Activated CD8-positive, alpha-beta T cell treated with anti-CD3 and anti-CD28 coated beads for 36 hours (primary cell): ENCODE data around the gene NSD1. TPM values are rescaled to one million over a fixed set of nuclear protein-coding genes. Genes with fewer than 3 reads are reported as not detected.
"Not testable (repeated sequence)": the region's sequence is repeated elsewhere in the genome, so short reads cannot be mapped to it uniquely, and the experiment has no call there.

Experiments used
- ATAC-seq: fragments of 200-7000 bp; cut with Tn5 transposase; one replicate; pipeline ENCODE4 v1.10.0; 2021; ENCODE audit warnings: mild to moderate bottlenecking, moderate library complexity
- CTCF ChIA-PET: fragments of 350-600 bp; sonication (Branson Sonifier 250); formaldehyde crosslinking; loops from one replicate; lab custom pipeline; 2021; ENCODE audit warnings: antibody characterized with exemption; lab: Charles Lee
- POLR2A ChIA-PET: fragments of 350-600 bp; sonication (Branson Sonifier 250); formaldehyde crosslinking; loops from one replicate; lab custom pipeline; 2021; ENCODE audit warnings: antibody characterized with exemption; lab: Charles Lee
- DNase-seq: peaks from one replicate; pipeline ENCODE4 v3.0.0-alpha.2; 2020
- H3K27ac Mint-ChIP-seq: one replicate; pipeline ENCODE4 v1.8.0; 2021; ENCODE audit warnings: mild to moderate bottlenecking, mixed read lengths
- H3K27me3 Mint-ChIP-seq: one replicate; pipeline ENCODE4 v1.8.0; 2021; ENCODE audit warnings: mixed read lengths
- H3K36me3 Mint-ChIP-seq: one replicate; pipeline ENCODE4 v1.8.0; 2021; ENCODE audit warnings: low read depth, mixed read lengths
- H3K4me1 Mint-ChIP-seq: one replicate; pipeline ENCODE4 v1.8.0; 2021; ENCODE audit warnings: low read depth, mixed read lengths
- H3K4me3 Mint-ChIP-seq: one replicate; pipeline ENCODE4 v1.8.0; 2021; ENCODE audit warnings: mild to moderate bottlenecking, moderate library complexity, mixed read lengths
- H3K9me3 Mint-ChIP-seq: one replicate; pipeline ENCODE4 v1.8.0; 2021; ENCODE audit warnings: mixed read lengths
- intact Hi-C: fragments of 100-400 bp; cut with micrococcal nuclease; formaldehyde crosslinking; loops from one replicate; pipeline ENCODE4 v1.10.0; 2022
- total RNA-seq, 2 experiments: library from RNA; stranded (reverse); gene quantifications; one replicate each; pipeline ENCODE4 v1.2.3, GENCODE V29; 2021
- TF ChIP-seq, protein P1 (sequence below): fragments of 200-600 bp; IDR thresholded peaks from one replicate; pipeline ENCODE4 v1.8.0; 2022; ENCODE audit warnings: antibody characterized with exemption, mild to moderate bottlenecking

Gene NSD1
- total RNA-seq, 2 experiments from 2014 or later: 60.1 to 64.8 TPM

DNA sequence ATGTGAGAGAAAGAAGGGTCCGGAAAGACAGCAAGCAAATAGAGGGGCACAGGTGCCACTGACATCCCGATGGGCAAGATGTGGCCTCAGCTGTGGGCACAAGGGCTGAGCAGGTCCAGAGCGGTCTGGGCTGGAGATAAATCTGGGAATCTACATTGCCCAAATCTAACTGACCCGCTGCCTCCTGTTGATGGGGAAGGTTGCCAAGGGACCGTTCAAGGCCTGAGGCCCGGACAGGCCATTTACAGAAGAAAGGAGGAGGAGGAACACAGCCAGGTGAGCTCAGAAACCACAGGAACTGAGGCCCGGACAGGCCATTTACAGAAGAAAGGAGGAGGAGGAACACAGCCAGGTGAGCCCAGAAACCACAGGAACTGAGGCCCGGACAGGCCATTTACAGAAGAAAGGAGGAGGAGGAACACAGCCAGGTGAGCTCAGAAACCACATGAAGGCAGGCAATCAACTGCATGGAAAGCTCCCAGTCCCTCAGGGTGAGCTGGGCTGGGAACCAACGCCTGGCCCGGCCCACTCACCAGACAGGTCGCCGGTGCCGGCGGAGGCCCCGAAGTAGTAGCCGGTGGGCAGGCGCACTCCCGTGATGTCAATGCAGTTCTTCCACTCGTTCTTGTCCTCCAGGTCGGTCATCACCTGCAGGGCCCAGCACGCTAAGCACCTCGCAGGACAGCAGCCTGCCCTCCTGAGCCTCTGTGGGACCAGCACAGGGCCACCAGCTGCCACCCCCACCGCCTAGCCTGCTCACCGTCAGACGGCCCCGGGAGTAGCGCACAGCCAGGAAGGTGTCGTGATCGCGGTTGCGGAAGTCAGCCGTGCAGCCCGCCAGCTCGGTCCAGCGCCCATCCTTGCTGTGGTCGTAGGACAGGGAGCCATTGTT lies 203.3 kb downstream of the NSD1 start:
- TF ChIP-seq, protein P1, sequence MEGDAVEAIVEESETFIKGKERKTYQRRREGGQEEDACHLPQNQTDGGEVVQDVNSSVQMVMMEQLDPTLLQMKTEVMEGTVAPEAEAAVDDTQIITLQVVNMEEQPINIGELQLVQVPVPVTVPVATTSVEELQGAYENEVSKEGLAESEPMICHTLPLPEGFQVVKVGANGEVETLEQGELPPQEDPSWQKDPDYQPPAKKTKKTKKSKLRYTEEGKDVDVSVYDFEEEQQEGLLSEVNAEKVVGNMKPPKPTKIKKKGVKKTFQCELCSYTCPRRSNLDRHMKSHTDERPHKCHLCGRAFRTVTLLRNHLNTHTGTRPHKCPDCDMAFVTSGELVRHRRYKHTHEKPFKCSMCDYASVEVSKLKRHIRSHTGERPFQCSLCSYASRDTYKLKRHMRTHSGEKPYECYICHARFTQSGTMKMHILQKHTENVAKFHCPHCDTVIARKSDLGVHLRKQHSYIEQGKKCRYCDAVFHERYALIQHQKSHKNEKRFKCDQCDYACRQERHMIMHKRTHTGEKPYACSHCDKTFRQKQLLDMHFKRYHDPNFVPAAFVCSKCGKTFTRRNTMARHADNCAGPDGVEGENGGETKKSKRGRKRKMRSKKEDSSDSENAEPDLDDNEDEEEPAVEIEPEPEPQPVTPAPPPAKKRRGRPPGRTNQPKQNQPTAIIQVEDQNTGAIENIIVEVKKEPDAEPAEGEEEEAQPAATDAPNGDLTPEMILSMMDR: no peak
- intact Hi-C loops: no loop called here
- peaks cover 36% of the 10 kb centered on the region for H3K36me3 Mint-ChIP-seq
- H3K4me3 Mint-ChIP-seq: no peak overlapping the region
- ATAC-seq (no peak), DNase-seq (no peak)
- H3K27ac Mint-ChIP-seq: no peak overlapping the region
- ChIA-PET POLR2A (interaction anchor here (0.5 to 1.5 kb wide), 4 partner anchors 15 to 82 kb away, joined by 3 to 4 read pairs (median 3); partner anchors contain the start of gene MXD3), CTCF (interaction anchor here (0.9 to 7.1 kb wide), 9 partner anchors 10 to 109 kb away, joined by 3 to 41 read pairs (median 4); partner anchors contain the start of genes MXD3 and RGS14)
- H3K27me3 Mint-ChIP-seq: no peaks in the 10 kb centered on the region
- H3K9me3 Mint-ChIP-seq: no peaks in the 10 kb centered on the region
- peaks cover 18% of the 10 kb centered on the region for H3K4me1 Mint-ChIP-seq

DNA sequence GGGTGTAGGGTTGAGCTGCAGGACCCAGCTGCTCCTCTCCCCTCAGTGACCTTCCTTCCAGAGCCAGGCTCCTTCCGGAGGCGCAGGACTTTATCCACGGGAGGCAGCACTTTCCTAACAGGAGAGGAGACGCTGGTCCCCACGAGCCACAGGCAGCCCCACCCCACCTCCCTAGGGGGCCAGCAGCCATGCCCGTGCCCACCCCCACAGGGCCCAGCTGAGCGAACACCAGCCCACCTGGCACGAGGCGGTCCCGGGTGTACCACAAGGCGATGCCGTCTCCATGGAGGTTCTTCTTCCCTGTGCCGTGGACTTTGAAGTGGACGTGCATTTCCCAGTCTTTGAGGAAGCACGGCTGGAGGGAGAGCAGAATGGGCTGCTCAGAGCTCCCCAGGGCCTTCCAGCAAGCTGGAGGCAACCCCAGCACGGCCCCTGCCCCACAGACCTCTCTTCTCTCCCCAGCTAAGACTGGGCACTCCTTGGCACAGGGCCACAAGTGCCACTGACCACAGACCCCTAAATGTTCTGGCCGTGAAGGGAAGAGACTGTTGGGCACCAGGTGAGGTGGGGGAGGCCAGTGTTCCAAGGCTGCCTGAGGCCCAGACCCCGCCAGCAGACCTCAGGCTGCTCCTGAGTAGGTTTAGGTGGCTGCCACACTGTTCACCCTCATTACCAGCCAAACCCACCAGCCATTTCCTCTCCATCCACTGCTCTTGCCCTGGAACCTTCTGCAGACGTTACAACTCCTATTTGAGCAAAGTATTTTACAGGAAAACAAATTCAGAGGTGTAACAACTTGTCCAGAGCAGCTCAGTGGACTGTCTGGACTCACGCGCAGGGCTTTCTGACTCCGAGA lies 204.9 kb downstream of the NSD1 start:
- no peaks in the 10 kb centered on the region for H3K27me3 Mint-ChIP-seq
- no peaks in the 10 kb centered on the region for H3K9me3 Mint-ChIP-seq
- peaks cover 21% of the 10 kb centered on the region for H3K4me1 Mint-ChIP-seq
- intact Hi-C loops: no loop called here
- TF ChIP-seq, protein P1: no peak
- POLR2A ChIA-PET: interaction anchor here (1.8 kb wide), 1 partner anchor 12 kb away, joined by 8 read pairs; the partner anchor contains the start of gene LMAN2
- H3K36me3 Mint-ChIP-seq: peaks cover 35% of the 10 kb centered on the region
- no peak for DNase-seq
- no peak overlapping the region for H3K27ac Mint-ChIP-seq
- CTCF ChIA-PET: interaction anchor here (1.3 kb wide), 2 partner anchors 16 to 52 kb away, joined by 4 to 5 read pairs; no protein-coding TSS in a partner anchor
- ATAC-seq: no peak
- H3K4me3 Mint-ChIP-seq: no peak overlapping the region

DNA sequence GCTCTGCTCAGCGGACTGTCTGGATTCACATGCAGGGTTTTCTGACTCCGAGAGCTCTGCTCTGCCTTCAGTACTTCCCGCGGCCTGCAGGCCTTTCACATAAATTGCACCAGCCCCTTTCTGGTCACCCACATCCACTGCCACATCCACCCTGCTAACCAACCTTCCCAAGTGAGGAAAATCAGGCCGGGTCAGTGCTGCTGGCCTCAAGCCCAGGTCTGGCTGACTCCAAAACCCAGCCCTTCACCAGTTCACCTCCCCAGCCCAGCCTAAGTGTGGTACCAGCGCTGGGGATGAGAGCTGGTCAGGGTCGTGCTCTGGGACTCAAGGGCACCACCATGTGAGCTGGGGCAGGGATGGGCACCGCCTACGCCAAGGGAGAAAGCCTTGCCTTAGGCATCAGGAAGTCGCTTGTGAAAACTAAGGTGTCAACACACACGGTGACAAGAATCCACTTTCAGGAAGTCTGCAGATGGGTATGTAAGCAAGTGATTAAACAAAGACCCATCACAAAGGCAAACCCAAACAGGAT lies 205.6 kb downstream of the NSD1 start:
- Mint-ChIP-seq H3K27ac (peak overlapping the region; percentile 60), H3K4me3 (no peak overlapping the region), H3K9me3 (no peaks in the 10 kb centered on the region), H3K27me3 (no peaks in the 10 kb centered on the region), H3K36me3 (peaks cover 32% of the 10 kb centered on the region), H3K4me1 (peaks cover 24% of the 10 kb centered on the region)
- ChIA-PET CTCF (interaction anchor here (1.3 kb wide), 2 partner anchors 15 to 51 kb away, joined by 4 to 5 read pairs; no protein-coding TSS in a partner anchor), POLR2A (interaction anchor here (1.8 kb wide), 1 partner anchor 12 kb away, joined by 8 read pairs; the partner anchor contains the start of gene LMAN2)
- DNase-seq (no peak), ATAC-seq (no peak)
- intact Hi-C loops: no loop called here
- TF ChIP-seq, protein P1: no peak

DNA sequence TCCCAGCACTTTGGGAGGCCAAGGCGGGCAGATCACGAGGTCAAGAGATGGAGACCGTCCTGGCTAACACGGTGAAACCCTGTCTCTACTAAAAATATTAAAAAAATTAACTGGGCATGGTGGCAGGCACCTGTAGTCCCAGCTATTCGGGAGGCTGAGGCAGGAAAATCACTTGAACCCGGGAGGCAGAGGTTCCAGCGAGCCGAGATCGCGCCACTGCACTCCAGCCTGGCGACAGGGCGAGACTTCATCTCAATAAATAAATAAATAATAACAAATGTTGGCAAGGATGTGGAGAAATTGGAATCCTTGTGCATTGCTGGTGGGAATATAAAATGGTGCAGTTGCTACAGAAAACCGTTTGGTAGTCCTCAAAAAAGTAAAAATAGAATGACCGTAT lies 209.4 kb downstream of the NSD1 start:
- Mint-ChIP-seq H3K36me3 (peaks cover 26% of the 10 kb centered on the region), H3K4me1 (peaks cover 41% of the 10 kb centered on the region)
- H3K27me3 Mint-ChIP-seq, DNase-seq, ATAC-seq, POLR2A ChIA-PET, intact Hi-C loops, H3K27ac Mint-ChIP-seq, H3K9me3 Mint-ChIP-seq, H3K4me3 Mint-ChIP-seq: not testable (repeated sequence)
- CTCF ChIA-PET: interaction anchor here (1.3 to 1.4 kb wide), 2 partner anchors 25 to 30 kb away, joined by 3 read pairs; no protein-coding TSS in a partner anchor

DNA sequence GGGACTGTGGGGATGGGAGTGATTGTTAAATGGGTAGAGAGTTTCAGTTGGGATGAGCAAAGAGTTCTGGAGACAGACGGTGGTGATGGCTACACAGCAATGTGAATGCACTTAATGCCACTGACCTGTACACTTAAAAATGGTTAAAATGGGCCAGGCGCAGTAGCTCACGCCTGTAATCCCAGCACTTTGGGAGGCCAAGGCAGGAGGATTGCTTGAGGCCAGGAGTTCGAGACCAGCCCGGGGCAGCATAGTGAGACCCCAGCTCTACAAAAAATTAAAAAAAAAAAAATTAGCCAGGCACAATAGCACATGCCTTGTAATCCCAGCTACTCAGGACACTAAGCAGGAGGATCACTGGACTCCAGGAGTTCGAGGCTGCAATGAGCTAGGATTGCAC lies 210.2 kb downstream of the NSD1 start:
- peaks cover 41% of the 10 kb centered on the region for H3K4me1 Mint-ChIP-seq
- TF ChIP-seq, protein P1: no peak
- H3K27ac Mint-ChIP-seq: no peak overlapping the region
- intact Hi-C loops: no loop called here
- POLR2A ChIA-PET: no interaction called here
- DNase-seq: no peak
- no peak for ATAC-seq
- H3K4me3 Mint-ChIP-seq: no peak overlapping the region
- peaks cover 26% of the 10 kb centered on the region for H3K36me3 Mint-ChIP-seq
- no peaks in the 10 kb centered on the region for H3K9me3 Mint-ChIP-seq
- CTCF ChIA-PET: interaction anchor here (1.4 kb wide), 1 partner anchor 25 kb away, joined by 3 read pairs; no protein-coding TSS in a partner anchor
- no peaks in the 10 kb centered on the region for H3K27me3 Mint-ChIP-seq
